Pulmonary artery endothelial cell (primary cell): ENCODE results near the gene DICER1. TPM values are rescaled to one million over a fixed set of nuclear protein-coding genes. Genes with fewer than 3 reads are reported as not detected.

Experiments
- DNase-seq: peaks from one replicate; pipeline ENCODE4 v3.0.0-alpha.2; 2011; ENCODE audit warnings: low read depth, low spot score
- total RNA-seq: library from RNA; depleted of rRNA; stranded (reverse); fragments of >200 nt; gene quantifications from 2 replicates; pipeline ENCODE4 v1.2.3, GENCODE V29; 2014

DICER1 gene
- total RNA-seq, 1 donor from 2014 or later: 24.9 TPM

GRCh38 chr14:95059126-95059525, 98.2 kb downstream of the DICER1 start:
- no peak for DNase-seq

GRCh38 chr14:95058491-95058890, 98.8 kb downstream of the DICER1 start:
- no peak for DNase-seq

GRCh38 chr14:95057851-95058250, 99.5 kb downstream of the DICER1 start:
- no peak for DNase-seq

- DNase-seq: no peak
Measured at GRCh38 chr14:95057147-95057546, 100.2 kb downstream of the DICER1 start.

DNA sequence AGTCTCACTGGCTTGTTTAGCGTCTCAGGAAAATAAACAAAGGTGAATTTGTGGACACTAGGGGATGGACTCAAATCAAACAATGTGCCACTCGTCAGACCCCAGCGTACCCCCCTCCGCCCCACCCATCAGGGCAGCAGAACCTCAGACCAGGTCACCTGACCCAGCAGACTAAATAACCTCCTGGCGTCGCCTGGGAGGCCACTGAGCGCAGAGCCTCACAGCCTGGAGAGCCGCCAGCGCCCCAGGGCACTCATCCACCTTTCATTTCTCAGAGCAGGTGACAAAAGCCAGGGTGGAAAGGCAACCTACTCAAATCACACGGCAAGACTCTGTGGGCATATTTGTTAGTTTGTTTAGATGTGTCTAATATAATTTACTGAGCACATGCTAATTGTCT, 100.9 kb downstream of the DICER1 start:
- DNase-seq: no peak

GRCh38 chr14:95055318-95055717, 102.0 kb downstream of the DICER1 start:
- DNase-seq: no peak

GRCh38 chr14:95054346-95055280, 102.7 kb downstream of the DICER1 start:
- DNase-seq: no peak

DNA sequence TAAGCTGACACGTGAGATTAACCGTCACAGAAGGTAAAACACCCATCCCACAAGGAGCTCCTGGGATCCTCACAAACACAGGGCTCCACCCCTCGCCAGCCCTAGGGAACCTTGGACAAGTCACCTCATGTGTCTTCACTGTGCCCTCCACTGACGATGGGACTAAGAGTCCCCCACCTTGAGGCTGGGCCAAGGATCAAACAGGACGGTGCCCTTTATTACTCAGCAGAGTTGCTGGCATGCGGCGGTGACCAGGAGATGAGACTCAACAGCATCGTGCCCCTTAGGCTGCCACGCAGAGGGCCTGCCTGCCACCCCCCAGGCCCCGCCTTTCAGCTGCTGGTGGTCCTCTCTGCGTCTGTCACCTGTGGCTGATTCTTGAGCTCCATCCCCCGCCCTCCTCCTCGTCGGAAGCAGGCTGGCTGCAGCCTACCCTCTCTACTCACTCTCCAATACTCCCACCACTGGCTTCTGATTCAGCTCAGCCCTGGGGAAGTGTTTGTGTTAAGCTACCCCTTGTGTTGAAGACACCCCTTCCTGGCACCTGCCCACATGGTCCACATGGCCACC, 105.2 kb downstream of the DICER1 start:
- DNase-seq: no peak

DNA sequence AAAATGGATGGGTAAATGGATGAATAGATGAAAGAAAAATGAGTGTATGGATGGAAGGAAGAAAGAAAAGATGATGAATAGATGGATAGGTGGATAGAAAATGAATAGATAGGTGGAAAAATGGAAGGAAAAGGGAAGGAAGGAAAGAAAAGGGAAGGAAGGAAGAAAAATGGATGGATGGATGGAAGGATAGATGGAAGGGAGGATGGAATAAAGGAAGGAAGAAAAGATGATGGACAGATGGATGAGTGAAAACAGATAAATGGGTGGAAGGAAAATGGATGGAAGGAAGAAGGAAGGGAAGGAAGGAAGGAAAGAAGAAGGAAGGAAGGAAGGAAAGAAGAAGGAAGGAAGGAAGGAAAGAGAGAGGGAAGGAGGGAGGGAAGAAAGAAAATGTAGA, 107.4 kb downstream of the DICER1 start:
- DNase-seq: no peak

- no peak for DNase-seq
Measured at GRCh38 chr14:95048771-95049312, 108.5 kb downstream of the DICER1 start.

- no peak for DNase-seq
Measured at GRCh38 chr14:95047754-95048153, 109.6 kb downstream of the DICER1 start.

DNA sequence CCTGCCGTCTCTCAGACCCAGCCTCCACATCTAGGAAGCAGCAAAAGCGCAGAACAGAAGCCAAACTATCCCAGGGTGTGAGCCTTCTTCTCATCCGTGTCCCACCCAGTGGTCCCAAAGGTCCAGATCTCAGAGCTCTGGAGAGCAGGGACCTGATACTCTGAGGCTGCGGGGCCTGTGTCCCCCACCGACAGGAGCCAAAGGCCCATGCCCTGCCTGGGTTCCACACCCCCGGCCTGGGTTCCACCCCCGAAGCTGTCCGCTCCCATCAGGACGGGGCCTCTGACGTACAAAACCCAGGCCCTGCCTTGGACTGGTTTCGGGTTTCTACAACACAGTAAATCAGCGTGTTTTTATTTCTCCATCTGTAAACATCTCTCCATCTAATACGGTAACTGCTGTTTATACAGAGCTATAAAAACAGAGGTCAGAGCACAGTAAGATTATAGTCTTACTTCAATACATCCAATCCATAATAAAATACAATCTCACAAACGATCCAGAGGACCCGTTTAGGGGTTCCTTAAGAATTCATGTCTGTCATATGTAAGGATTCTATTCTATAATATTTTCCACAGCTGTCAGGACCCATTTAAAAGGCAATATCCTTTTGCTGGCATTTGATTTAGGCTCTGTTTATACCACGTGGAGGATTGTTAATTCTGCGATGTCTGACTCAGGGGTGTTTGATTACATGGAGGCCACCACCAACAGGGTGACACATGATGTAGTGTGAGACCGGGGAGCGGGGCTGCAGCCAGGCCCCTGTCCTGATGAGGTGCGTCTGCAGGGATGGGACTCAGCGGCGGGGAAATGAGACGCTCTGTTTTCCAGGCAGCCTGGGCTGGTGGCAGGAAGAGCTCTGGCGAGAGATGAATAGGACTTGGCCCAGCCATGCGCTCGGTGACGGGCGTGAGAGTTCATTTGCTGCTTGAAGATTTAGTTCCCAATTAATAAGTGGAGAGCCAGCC, 110.3 kb downstream of the DICER1 start:
- no peak for DNase-seq

- DNase-seq: no peak
Measured at GRCh38 chr14:95045836-95046430, 111.4 kb downstream of the DICER1 start.

DNA sequence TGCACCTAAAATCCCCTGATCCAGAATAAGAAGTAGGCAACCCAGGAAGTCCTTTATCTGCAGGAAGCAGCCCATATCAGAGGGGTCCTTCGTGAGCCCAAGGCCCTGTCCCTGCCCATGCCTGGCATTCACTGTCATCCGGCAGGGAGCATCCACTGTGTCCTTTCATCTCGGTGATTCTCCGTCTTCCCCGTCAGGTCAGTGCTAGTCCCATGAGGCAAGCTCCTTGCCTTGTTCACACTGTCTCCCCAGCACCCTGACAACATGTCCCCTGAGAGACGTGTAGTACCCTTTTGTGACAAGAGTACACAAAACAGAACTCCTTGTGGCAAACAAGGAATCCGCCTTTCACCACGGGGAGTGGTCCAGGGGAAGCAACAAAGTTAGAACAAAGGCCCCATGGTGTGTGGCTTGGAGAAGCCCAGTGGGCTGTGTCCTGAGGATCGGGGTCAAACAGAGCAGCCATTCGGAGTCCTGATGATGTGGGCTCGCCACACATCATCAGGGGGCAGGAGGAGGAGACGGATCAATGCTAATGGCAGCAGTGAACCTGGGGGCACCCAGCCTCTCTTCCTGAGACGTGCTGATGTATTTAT, 112.1 kb downstream of the DICER1 start:
- DNase-seq: no peak

DNA sequence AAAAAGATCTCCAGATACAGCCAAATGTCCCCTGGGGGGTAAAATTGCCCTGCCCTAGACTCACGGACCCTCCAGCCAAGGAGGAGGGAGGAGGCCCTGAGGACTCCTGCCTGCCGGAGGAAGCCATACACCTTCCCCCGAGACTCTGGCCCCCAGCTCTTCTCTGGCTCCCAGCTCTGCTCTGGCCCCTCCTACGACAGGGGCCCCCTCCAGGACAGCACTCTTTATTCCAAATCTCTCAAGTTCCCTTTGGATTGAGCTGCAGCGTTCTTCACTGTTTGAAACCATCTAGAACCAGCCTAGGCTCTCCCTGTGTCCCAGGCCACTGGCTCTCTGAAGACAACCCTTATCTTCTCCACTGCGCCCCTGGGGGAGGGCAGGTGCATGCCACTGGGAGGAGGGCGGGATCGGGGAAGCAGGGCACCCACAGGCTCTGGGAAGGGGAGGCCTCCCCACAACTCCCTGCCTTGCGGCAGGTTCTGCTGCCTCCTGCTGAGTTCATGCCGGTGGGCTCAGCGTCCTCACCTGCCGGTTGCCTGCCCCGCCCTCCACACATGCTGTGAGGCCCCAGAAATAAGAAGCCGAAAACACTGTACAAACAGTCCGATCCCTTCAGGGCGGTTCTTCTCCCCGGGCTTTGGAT, 112.7 kb downstream of the DICER1 start:
- DNase-seq: no peak

DNA sequence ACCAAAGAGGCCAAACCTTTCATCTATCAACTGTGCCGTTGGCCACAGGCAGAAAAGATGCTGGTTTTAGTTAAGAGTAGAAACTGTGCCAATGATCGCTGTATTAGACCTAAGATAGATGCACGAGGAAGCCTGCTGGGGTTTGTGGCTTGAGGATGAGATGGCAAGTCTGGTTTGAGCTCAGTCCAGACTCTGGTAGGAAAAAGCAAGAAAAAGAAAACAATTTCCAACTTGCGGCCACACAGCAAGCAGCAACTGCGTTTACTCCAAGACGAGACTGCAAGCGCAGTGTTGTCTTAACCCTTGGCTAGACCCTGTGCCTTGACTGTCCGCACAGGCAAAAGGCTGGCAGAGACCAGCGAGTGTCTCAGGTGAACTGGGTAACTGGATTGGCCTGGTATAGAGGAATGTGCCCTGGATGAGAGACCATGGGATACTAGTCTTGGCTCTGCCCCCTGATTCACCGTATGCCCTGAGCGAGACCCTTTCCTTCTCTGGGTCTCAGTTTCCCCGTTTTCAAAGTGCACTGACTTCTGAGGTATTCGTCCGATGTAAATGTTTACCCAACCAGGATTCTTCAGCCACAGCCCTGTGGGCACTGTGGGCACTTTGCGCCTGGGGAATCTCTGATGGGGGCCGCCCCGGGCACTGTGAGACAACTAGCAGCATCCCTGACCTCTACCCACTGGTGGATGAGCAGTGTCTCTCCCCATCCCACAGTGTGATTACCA, 113.4 kb downstream of the DICER1 start:
- DNase-seq: no peak

GRCh38 chr14:95043314-95043713, 114.0 kb downstream of the DICER1 start:
- DNase-seq: no peak

GRCh38 chr14:95041477-95042020, 115.8 kb downstream of the DICER1 start:
- no peak for DNase-seq
